Ishikawa (cell line): ENCODE measurements around the gene SLC25A12.

Source experiments
- CEBPB ChIP-seq: IDR thresholded peaks from 2 replicates; pipeline ENCODE4 v1.6.1; 2012
- CREB1 ChIP-seq: IDR thresholded peaks from 2 replicates; pipeline ENCODE4 v1.6.1; 2012; ENCODE audit warnings: low read depth
- EGR1 ChIP-seq: IDR thresholded peaks from 2 replicates; pipeline ENCODE4 v1.6.1; 2012
- EP300 ChIP-seq: IDR thresholded peaks from 2 replicates; pipeline ENCODE4 v1.6.1; 2012; ENCODE audit warnings: borderline replicate concordance
- MAX ChIP-seq: IDR thresholded peaks from 2 replicates; pipeline ENCODE4 v1.6.1; 2012
- RAD21 ChIP-seq: IDR thresholded peaks from 2 replicates; pipeline ENCODE4 v1.6.1; 2012; ENCODE audit warnings: low read depth
- REST ChIP-seq: IDR thresholded peaks from 2 replicates; pipeline ENCODE4 v1.6.1; 2012; ENCODE audit warnings: low read depth, mild to moderate bottlenecking
- TAF1 ChIP-seq: IDR thresholded peaks from 2 replicates; pipeline ENCODE4 v1.6.1; 2012; ENCODE audit warnings: low read depth, mild to moderate bottlenecking
- TCF12 ChIP-seq: IDR thresholded peaks from 2 replicates; pipeline ENCODE4 v1.6.1; 2012; ENCODE audit warnings: low read depth
- TEAD4 ChIP-seq: IDR thresholded peaks from 2 replicates; pipeline ENCODE4 v1.6.1; 2012
- YY1 ChIP-seq: IDR thresholded peaks from 2 replicates; pipeline ENCODE4 v1.6.1; 2012; ENCODE audit warnings: low read depth

- TF ChIP-seq MAX (no peak), CREB1 (no peak), EGR1 (no peak), TAF1 (no peak), TCF12 (no peak), TEAD4 (no peak), YY1 (no peak), EP300 (no peak), RAD21 (no peak), CEBPB (no peak), REST (no peak)
Measured at GRCh38 chr2:171794918-171795317, 99.1 kb downstream of the SLC25A12 start.
